Activated CD4-positive, alpha-beta T cell treated with anti-CD3 and anti-CD28 coated beads for 36 hours (primary cell): ENCODE data around the gene ST6GALNAC3. TPM values are rescaled to one million over a fixed set of nuclear protein-coding genes. Genes with fewer than 3 reads are reported as not detected.

Experiments
- ATAC-seq: fragments of 200-7000 bp; cut with Tn5 transposase; one replicate; pipeline ENCODE4 v1.10.0; 2021; ENCODE audit warnings: mild to moderate bottlenecking, moderate library complexity
- CTCF ChIA-PET: fragments of 350-600 bp; sonication (Branson Sonifier 250); formaldehyde crosslinking; loops from one replicate; lab custom pipeline; 2021; ENCODE audit warnings: antibody characterized with exemption; lab: Charles Lee
- POLR2A ChIA-PET: fragments of 350-600 bp; sonication (Branson Sonifier 250); formaldehyde crosslinking; loops from one replicate; lab custom pipeline; 2021; ENCODE audit warnings: antibody characterized with exemption, inconsistent platforms; lab: Charles Lee
- DNase-seq: peaks from one replicate; pipeline ENCODE4 v3.0.0-alpha.2; 2020
- H3K27ac Mint-ChIP-seq: one replicate; pipeline ENCODE4 v1.8.0; 2021; ENCODE audit warnings: mixed read lengths
- H3K27me3 Mint-ChIP-seq: one replicate; pipeline ENCODE4 v1.8.0; 2021; ENCODE audit warnings: mixed read lengths
- H3K36me3 Mint-ChIP-seq: one replicate; pipeline ENCODE4 v1.8.0; 2021; ENCODE audit warnings: low read depth, mixed read lengths
- H3K4me1 Mint-ChIP-seq: one replicate; pipeline ENCODE4 v1.8.0; 2021; ENCODE audit warnings: mixed read lengths
- H3K4me3 Mint-ChIP-seq: one replicate; pipeline ENCODE4 v1.8.0; 2021; ENCODE audit warnings: mild to moderate bottlenecking, moderate library complexity, mixed read lengths
- H3K9me3 Mint-ChIP-seq: one replicate; pipeline ENCODE4 v1.8.0; 2021; ENCODE audit warnings: low read depth, mixed read lengths
- intact Hi-C, 2 experiments: fragments of 100-400 bp; cut with DNase I in 1 of 2; cut with micrococcal nuclease in 1 of 2; formaldehyde crosslinking; loops; one replicate each; pipeline versions ENCODE4 v1.14.2 to v1.15.1; 2022 to 2024; cut with DNase I, micrococcal nuclease
- total RNA-seq, 2 experiments: library from RNA; stranded (reverse); gene quantifications; one replicate each; pipeline ENCODE4 v1.2.3, GENCODE V29; 2021

Gene ST6GALNAC3
- total RNA-seq, 2 experiments from 2014 or later, result 0.73 to 1.1 TPM

DNA sequence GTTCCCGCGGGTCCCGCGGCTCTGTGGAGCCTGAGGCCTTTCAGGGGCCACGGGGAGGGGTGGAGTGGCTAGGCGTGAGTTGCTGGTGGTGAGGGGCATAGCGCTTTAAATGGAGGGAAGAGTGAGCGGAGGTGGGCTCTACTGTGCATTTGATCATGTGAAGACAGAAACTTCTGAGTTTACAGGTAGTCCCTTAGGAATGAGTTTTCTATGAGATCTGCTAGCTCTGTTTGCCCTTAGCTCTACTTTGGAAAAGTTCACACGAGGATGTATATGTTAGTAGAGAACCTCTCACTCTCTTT, 593 bp downstream of the ST6GALNAC3 start:
- H3K27ac Mint-ChIP-seq, result peak overlapping the region; percentile 21
- peak overlapping the region; percentile 74 for H3K4me3 Mint-ChIP-seq
- ATAC-seq, result no peak

DNA sequence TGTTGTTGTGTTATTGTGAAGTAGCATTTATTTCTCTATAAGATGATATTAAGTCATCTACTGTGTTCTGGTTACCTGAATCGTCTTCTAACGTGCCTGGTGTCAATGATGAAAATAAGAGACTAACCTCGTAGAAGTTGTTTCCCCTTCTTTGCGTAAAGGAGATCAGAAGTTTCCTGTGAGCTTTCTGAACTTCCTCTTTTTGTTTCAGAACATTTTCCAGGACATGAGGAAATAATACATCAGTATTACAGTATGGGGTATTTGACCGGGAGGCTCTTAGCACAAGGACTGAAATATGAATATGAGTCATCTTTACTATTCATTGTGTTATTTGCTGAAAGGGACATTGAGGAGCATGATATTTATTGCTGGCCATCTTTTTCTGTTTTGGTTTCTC, 1.3 kb downstream of the ST6GALNAC3 start:
- Mint-ChIP-seq H3K27ac (no peak overlapping the region), H3K9me3 (no peaks in the 10 kb centered on the region), H3K4me1 (peaks cover 25% of the 10 kb centered on the region), H3K27me3 (no peaks in the 10 kb centered on the region), H3K4me3 (peak overlapping the region; percentile 74), H3K36me3 (no peaks in the 10 kb centered on the region)
- intact Hi-C loops, result loop anchor here in 1 of 2 experiments (10.0 kb wide), 1 partner anchor 1609 kb away; the partner anchor contains the start of gene ZZZ3
- ATAC-seq (no peak), DNase-seq (no peak)
- POLR2A ChIA-PET, result no interaction called here
- CTCF ChIA-PET, result no interaction called here

More for the DNA sequence above, 593 bp downstream of the ST6GALNAC3 start:
- POLR2A ChIA-PET, result no interaction called here
- no peaks in the 10 kb centered on the region for H3K9me3 Mint-ChIP-seq
- intact Hi-C loops, result loop anchor here in 1 of 2 experiments (10.0 kb wide), 1 partner anchor 1610 kb away; the partner anchor contains the start of gene ZZZ3
- DNase-seq, result no peak
- no peaks in the 10 kb centered on the region for H3K27me3 Mint-ChIP-seq
- H3K4me1 Mint-ChIP-seq, result peaks cover 23% of the 10 kb centered on the region
- CTCF ChIA-PET, result no interaction called here
- H3K36me3 Mint-ChIP-seq, result no peaks in the 10 kb centered on the region

DNA sequence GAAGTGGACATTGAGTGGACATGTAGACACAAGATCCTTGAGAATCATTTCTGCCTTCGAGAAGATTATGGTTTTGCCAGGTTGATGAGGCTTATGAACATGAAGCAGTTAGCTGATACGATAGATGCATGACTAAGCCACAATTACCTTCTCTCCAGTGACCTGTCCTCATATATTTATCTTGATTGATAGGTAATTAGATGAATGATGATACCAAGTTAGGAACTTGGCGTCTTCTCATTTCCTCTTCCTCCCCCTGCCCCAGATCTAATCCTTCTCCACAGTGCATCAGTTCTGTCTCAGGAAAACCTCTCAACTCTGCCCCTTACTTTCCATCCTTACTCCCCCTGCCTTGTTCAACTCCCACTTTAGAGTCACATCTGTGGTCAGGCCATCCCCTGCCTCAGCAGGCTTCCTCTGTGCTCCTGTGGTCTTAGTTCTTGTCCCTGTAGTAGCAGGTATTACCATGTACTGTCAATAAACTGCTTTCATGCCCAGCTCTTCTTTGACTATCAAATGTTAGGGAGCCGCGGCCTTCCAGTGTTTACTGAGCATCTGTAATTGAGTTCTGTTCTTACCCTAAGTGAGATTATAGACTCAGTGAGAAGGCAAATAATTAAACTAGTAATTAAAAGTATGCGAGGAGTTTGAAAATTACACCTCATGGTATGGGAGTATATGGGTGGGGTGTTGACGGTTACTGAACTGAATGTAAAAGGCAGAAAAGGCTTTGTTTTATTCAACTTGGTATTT, 5.1 kb downstream of the ST6GALNAC3 start:
- H3K27ac Mint-ChIP-seq, result no peak overlapping the region
- ChIA-PET CTCF (interaction anchor here (0.6 kb wide), 1 partner anchor 37 kb away, joined by 3 read pairs; no protein-coding TSS in a partner anchor), POLR2A (no interaction called here)
- ATAC-seq, result no peak
- no peak overlapping the region for H3K4me3 Mint-ChIP-seq
- H3K36me3 Mint-ChIP-seq, result no peaks in the 10 kb centered on the region
- no peaks in the 10 kb centered on the region for H3K27me3 Mint-ChIP-seq
- DNase-seq, result no peak
- peaks cover 19% of the 10 kb centered on the region for H3K4me1 Mint-ChIP-seq
- intact Hi-C loops, result loop anchor here in 1 of 2 experiments (10.0 kb wide), 1 partner anchor 1605 kb away; the partner anchor contains the start of gene ZZZ3
- H3K9me3 Mint-ChIP-seq, result no peaks in the 10 kb centered on the region

DNA sequence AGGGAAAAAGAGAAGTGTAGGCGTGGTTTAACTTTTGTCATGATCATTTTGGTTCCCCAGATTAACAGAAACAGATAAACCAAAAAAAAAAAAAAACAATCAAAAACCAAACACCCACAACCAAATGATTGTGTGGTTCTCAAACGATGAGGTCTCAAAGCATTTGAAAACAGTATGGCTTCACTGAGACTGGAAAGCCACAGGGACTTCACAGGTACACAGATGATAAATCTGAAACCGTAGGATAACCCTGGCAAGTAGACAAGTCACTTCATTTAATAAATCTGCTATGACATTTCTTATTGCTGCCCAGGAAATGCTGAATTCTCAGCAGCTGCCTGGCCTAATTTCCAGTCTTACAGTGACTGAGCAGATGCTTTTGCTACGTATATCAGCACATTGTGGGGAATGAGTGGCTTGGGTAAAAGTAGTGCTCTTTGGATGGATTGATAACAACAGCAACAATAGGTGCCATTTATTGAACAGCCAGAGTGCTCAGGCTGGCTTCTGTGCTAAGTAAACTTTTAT, 6.1 kb downstream of the ST6GALNAC3 start:
- Mint-ChIP-seq H3K4me3 (no peak overlapping the region), H3K9me3 (no peaks in the 10 kb centered on the region), H3K36me3 (no peaks in the 10 kb centered on the region), H3K27ac (no peak overlapping the region), H3K27me3 (no peaks in the 10 kb centered on the region), H3K4me1 (peaks cover 9% of the 10 kb centered on the region)
- DNase-seq (no peak), ATAC-seq (peak; percentile 33)
- CTCF ChIA-PET, result no interaction called here
- intact Hi-C loops, result no loop called here
- POLR2A ChIA-PET, result no interaction called here

DNA sequence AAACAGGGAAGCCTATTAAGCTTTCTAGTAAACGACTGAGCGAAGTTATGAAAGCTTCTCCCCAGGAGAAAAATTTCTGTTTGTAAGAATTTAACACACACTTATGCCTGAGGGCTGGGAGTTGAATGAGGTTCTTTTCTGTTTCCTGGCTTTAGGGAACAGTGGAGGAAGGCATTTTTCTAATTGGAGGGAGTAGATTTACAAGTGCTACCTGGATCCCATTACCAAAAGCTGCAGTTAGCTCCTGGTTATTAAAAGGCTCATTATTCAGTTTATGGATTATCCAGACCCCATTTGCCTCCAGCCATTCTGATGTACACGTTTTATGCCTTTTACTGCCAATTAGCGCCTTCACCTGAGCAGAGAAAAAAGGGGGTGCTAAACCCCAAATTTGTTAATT, 7.5 kb downstream of the ST6GALNAC3 start:
- Mint-ChIP-seq H3K9me3 (no peaks in the 10 kb centered on the region), H3K4me3 (no peak overlapping the region), H3K27me3 (no peaks in the 10 kb centered on the region), H3K4me1 (peaks cover 2% of the 10 kb centered on the region), H3K36me3 (no peaks in the 10 kb centered on the region), H3K27ac (no peak overlapping the region)
- DNase-seq (no peak), ATAC-seq (no peak)
- CTCF ChIA-PET, result no interaction called here
- intact Hi-C loops, result no loop called here
- POLR2A ChIA-PET, result no interaction called here

DNA sequence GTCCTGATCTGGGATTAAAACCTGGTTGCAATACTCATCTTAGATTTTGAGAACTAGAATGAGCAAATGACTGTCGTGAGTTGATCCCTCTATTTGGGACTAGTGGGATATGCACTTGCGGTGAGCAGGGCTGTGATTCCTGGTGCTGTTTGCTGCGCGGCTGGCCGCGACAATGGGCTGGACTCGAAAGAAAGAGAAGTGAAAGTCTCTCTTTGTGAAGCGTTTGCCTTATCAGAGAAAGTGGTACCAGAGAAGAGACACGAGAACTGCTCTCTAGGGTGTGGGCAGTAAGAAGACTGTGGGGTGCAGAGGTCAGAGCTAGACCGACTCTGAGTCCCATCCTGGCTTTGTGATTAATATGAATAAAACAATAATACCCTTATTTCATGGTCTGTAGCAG, 8.6 kb downstream of the ST6GALNAC3 start:
- no peak overlapping the region for H3K27ac Mint-ChIP-seq
- H3K27me3 Mint-ChIP-seq, result no peaks in the 10 kb centered on the region
- ATAC-seq, result no peak
- no peak overlapping the region for H3K4me3 Mint-ChIP-seq
- no peak for DNase-seq
- H3K36me3 Mint-ChIP-seq, result no peaks in the 10 kb centered on the region
- POLR2A ChIA-PET, result no interaction called here
- peaks cover 2% of the 10 kb centered on the region for H3K4me1 Mint-ChIP-seq
- H3K9me3 Mint-ChIP-seq, result no peaks in the 10 kb centered on the region
- intact Hi-C loops, result no loop called here
- CTCF ChIA-PET, result no interaction called here

DNA sequence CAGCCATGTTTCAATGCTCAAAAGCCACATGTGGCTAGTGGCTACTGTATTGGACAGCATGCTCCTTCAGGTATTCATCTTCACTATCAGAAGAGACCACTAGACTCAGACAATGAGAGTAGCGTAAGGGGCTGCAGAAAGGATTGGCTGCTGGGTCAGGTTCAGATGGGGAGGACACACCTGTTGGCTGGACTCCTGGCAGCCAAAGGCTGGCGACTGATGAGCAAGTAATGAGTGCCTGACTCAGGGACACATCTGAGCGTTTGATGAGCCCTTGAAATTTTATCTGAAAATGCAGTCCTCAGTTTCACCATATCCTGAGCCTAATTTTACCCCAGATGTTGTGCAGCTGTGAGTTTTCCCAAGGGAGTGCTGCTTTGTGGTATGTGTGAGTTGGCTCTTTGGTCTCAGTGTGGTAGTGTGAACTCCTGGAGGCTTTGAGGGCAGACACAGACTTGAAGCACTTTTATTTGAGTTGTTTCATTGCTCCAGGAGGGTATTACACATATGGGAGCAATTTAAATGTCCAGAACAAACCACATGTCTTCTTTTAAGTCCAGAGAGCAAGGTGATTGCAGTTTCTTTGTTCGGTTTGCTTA, 9.6 kb downstream of the ST6GALNAC3 start:
- CTCF ChIA-PET, result no interaction called here
- POLR2A ChIA-PET, result no interaction called here
- Mint-ChIP-seq H3K27ac (no peak overlapping the region), H3K4me3 (no peak overlapping the region), H3K4me1 (peaks cover 2% of the 10 kb centered on the region), H3K36me3 (no peaks in the 10 kb centered on the region), H3K9me3 (no peaks in the 10 kb centered on the region), H3K27me3 (no peaks in the 10 kb centered on the region)
- intact Hi-C loops, result no loop called here
- no peak for ATAC-seq
- no peak for DNase-seq

DNA sequence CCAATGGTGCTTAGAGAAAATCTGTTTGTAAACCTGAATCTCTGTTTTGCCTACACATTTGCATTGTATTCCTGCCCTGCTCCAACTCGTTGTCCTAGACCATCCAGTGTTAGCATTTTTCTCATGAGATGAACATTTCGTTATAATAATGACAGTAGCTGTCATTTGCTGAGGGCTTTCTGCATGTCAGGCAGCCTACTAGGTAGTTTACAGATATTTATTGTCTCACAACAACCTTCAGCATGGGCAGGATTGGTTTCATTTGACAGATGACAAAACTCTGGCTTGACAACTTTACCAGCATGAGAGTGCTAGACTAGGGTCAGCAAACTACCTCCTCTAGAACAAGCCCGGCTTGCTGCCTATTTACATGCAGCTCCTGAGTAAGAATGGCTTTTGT, 10.1 kb downstream of the ST6GALNAC3 start:
- DNase-seq (no peak), ATAC-seq (no peak)
- intact Hi-C loops, result no loop called here
- H3K27me3 Mint-ChIP-seq, result no peaks in the 10 kb centered on the region
- peaks cover 2% of the 10 kb centered on the region for H3K4me1 Mint-ChIP-seq
- H3K36me3 Mint-ChIP-seq, result no peaks in the 10 kb centered on the region
- POLR2A ChIA-PET, result no interaction called here
- H3K27ac Mint-ChIP-seq, result no peak overlapping the region
- H3K4me3 Mint-ChIP-seq, result no peak overlapping the region
- CTCF ChIA-PET, result interaction anchor here (0.6 kb wide), 1 partner anchor 247 kb away, joined by 3 read pairs; no protein-coding TSS in a partner anchor
- H3K9me3 Mint-ChIP-seq, result no peaks in the 10 kb centered on the region

DNA sequence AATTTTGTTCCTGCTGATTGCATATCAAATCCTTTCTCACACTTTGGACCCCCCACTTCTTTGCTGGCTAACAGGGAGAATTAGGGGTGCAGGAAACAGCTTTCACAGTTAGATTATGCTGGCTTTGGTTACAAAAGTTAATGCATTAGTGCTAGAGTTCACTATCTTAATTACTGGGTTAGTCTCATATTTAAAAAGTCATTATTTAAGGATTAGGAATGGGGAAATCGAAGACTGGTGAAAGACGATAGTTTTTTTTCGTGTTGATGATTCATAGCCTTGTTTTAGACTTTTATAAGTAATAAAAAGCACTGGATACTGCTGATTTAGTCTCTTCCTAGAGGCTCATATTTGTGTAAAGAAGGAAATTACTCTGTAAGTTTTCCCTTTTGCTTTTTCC, 11.6 kb downstream of the ST6GALNAC3 start:
- Mint-ChIP-seq H3K4me1 (no peaks in the 10 kb centered on the region), H3K4me3 (no peak overlapping the region), H3K9me3 (no peaks in the 10 kb centered on the region), H3K27ac (no peak overlapping the region), H3K36me3 (no peaks in the 10 kb centered on the region), H3K27me3 (no peaks in the 10 kb centered on the region)
- ATAC-seq, result no peak
- ChIA-PET POLR2A (no interaction called here), CTCF (no interaction called here)
- intact Hi-C loops, result no loop called here
- no peak for DNase-seq

DNA sequence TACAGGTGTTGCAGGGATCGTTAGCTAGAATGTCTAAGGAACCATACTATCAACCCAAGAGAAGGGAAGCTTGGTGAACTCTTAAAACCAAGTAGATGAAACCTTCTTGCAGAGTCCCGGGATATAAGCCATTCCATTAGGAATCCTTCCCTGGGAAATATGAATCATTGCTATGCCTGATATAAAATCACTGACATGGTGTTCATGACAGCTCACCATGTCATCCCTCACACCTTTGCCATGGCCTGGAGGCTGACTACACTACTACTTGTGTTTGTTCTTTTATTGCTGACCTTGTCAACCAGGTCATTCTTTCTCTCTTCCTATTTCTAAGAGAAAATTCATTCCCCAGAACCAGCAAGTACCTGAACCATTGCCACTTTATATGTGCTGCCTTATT, 12.1 kb downstream of the ST6GALNAC3 start:
- Mint-ChIP-seq H3K4me1 (no peaks in the 10 kb centered on the region), H3K9me3 (no peaks in the 10 kb centered on the region), H3K27ac (no peak overlapping the region), H3K27me3 (no peaks in the 10 kb centered on the region), H3K4me3 (no peak overlapping the region), H3K36me3 (no peaks in the 10 kb centered on the region)
- no peak for ATAC-seq
- CTCF ChIA-PET, result no interaction called here
- DNase-seq, result no peak
- POLR2A ChIA-PET, result no interaction called here
- intact Hi-C loops, result no loop called here

DNA sequence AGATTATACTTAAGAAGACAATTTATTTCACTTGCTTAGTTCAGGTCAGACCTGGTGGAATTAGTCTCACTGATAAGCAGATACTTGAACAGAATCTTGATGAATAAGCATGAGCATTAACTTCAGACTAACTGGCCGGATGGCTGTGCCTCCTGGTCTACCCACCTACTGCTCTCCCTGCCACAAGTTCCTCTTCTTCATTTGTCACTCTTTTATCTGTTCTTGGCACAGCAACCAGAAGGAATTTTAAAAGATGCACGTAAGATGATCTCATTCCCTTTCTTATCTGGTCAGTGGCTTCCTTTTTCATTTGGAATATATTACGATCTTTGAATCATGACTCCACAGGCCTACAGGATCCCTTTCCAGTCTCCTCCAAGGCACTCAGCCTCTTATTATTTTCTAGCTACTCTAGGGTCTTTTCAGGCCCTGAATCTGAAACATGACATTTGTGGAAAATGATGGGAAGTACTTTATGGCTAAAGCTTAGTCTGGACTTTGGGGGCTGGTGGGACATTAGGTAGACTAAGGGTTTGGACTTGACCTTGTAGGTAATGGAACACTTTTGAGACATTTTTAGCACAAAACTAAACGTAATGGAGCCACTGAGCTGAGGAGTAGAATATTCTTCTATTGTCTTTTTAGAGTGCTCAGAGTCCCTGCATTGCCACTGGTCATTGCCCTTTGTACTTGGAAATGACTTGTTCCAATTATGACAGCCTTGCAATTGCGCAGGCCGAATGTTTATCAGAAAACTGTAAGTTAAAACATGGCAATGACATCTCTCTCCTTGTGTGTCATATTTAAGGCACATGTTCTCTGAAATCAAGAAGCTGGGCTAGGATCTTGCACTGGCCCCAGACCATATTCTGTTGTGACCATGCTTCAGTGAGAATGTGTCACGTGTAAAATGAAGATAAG, 16.0 kb downstream of the ST6GALNAC3 start:
- Mint-ChIP-seq H3K9me3 (no peaks in the 10 kb centered on the region), H3K27me3 (no peaks in the 10 kb centered on the region), H3K27ac (no peak overlapping the region), H3K4me3 (no peak overlapping the region), H3K4me1 (no peaks in the 10 kb centered on the region), H3K36me3 (no peaks in the 10 kb centered on the region)
- DNase-seq (no peak), ATAC-seq (no peak)
- ChIA-PET POLR2A (no interaction called here), CTCF (no interaction called here)
- intact Hi-C loops, result no loop called here
